PC-9 (cell line): ENCODE data around the gene HK2. TPM values are rescaled to one million over a fixed set of nuclear protein-coding genes. Genes with fewer than 3 reads are reported as not detected.

Experiments
- BruUV-seq: library from RNA; stranded (reverse); fragments of 400-500 nt; replicated peaks from 2 replicates; lab custom pipeline; 2021; lab: Mats Ljungman, UMichigan
- CTCF ChIA-PET: fragments of 300-600 bp; sonication (Branson Sonifier 250); formaldehyde crosslinking; loops from one replicate; lab custom pipeline; 2022; ENCODE audit warnings: antibody characterized with exemption; lab: Charles Lee
- POLR2A ChIA-PET: fragments of 300-600 bp; sonication (Branson Sonifier 250); formaldehyde crosslinking; loops from one replicate; lab custom pipeline; 2022; ENCODE audit warnings: antibody characterized with exemption; ENCODE audit not compliant: unreplicated experiment; lab: Charles Lee
- DNase-seq, 2 experiments: peaks; one replicate each; pipeline versions ENCODE4 v3.0.0 to v3.0.0-alpha.2; 2015 to 2022; ENCODE audit warnings: mixed read lengths in 1 of 2
- H2AFZ ChIP-seq: fragments of 200-600 bp; sonication (generic); 2 replicates; pipeline ENCODE4 v1.8.1; 2017; ENCODE audit warnings: antibody characterized with exemption
- H3F3A ChIP-seq: fragments of 200-600 bp; sonication (generic); 2 replicates; pipeline ENCODE4 v1.8.1; 2017; ENCODE audit warnings: antibody characterized with exemption, mild to moderate bottlenecking, low read depth; ENCODE audit not compliant: insufficient read depth
- H3K27ac ChIP-seq: fragments of 200-600 bp; sonication (generic); 2 replicates; pipeline ENCODE4 v1.6.1; 2016; ENCODE audit warnings: mixed run types
- H3K27me3 ChIP-seq: fragments of 200-600 bp; sonication (generic); 2 replicates; pipeline ENCODE4 v1.6.1; 2016; ENCODE audit warnings: low read depth, mixed run types; ENCODE audit not compliant: insufficient read depth
- H3K36me3 ChIP-seq: fragments of 200-600 bp; sonication (generic); 2 replicates; pipeline ENCODE4 v1.6.1; 2016; ENCODE audit warnings: low read depth, mixed run types
- H3K4me1 ChIP-seq: fragments of 200-600 bp; sonication (generic); replicated peaks from 2 replicates; pipeline ENCODE4 v1.6.1; 2016; ENCODE audit warnings: mixed run types; ENCODE audit not compliant: insufficient read depth
- H3K4me2 ChIP-seq: fragments of 200-600 bp; sonication (generic); 2 replicates; pipeline ENCODE4 v1.6.1; 2017; ENCODE audit warnings: mixed run types
- H3K4me3 ChIP-seq: fragments of 200-600 bp; sonication (generic); 2 replicates; pipeline ENCODE4 v1.6.1; 2016; ENCODE audit warnings: mixed run types
- H3K79me2 ChIP-seq: fragments of 200-600 bp; sonication (generic); 2 replicates; pipeline ENCODE4 v1.6.1; 2017; ENCODE audit warnings: low read depth, mixed run types
- H3K9me2 ChIP-seq: fragments of 200-600 bp; sonication (generic); 2 replicates; pipeline ENCODE4 v1.8.1; 2017; ENCODE audit warnings: mild to moderate bottlenecking; ENCODE audit not compliant: insufficient read depth
- H3K9me3 ChIP-seq: fragments of 200-600 bp; sonication (generic); 2 replicates; pipeline ENCODE4 v1.8.1; 2016; ENCODE audit warnings: low read depth; ENCODE audit not compliant: insufficient read depth
- H4K20me1 ChIP-seq: fragments of 200-600 bp; sonication (generic); 2 replicates; pipeline ENCODE4 v1.8.1; 2017; ENCODE audit not compliant: insufficient read depth
- CTCF ChIP-seq: fragments of 200-600 bp; sonication (generic); conservative IDR thresholded peaks from 2 replicates; pipeline ENCODE4 v1.6.1; 2017; ENCODE audit warnings: mixed run types, antibody characterized with exemption, mild to moderate bottlenecking, moderate library complexity
- EZH2 ChIP-seq: fragments of 200-600 bp; sonication (generic); IDR thresholded peaks from 2 replicates; pipeline ENCODE4 v1.8.0; 2017; ENCODE audit warnings: antibody characterized with exemption, low read depth
- intact Hi-C: fragments of 100-400 bp; cut with micrococcal nuclease; formaldehyde crosslinking; loops from one replicate; pipeline ENCODE4 v1.10.0; 2022; ENCODE audit not compliant: unreplicated experiment
- total RNA-seq: library from RNA; stranded (reverse); gene quantifications from 2 replicates; pipeline ENCODE4 v1.2.3, GENCODE V29; 2021

HK2 gene
- total RNA-seq, 1 experiment from 2014 or later, result 7.8 TPM

- CTCF ChIA-PET, result no interaction called here
- 0 out of 2 replicates have a peak overlapping the region, but pooled peaks have one; percentile 12 for H3K4me3 ChIP-seq
These were observed 9.5 kb downstream of the HK2 start for GRCh38 chr2:74843433-74843832.

GRCh38 chr2:74843899-74844298 lies 10.0 kb downstream of the HK2 start:
- Histone ChIP-seq H3K36me3 (no peaks in the 10 kb centered on the region), H3K27ac (peak overlapping the region; percentile 98), H3K4me3 (0 out of 2 replicates have a peak overlapping the region, but pooled peaks have one; percentile 12), H3K9me3 (no peaks in the 10 kb centered on the region), H3K4me2 (peak overlapping the region; percentile 81), H3K9me2 (no peaks in the 10 kb centered on the region), H3F3A (peaks cover 59% of the 10 kb centered on the region), H3K4me1 (peaks cover 79% of the 10 kb centered on the region), H4K20me1 (no peaks in the 10 kb centered on the region), H3K27me3 (no peaks in the 10 kb centered on the region), H3K79me2 (peaks cover 90% of the 10 kb centered on the region), H2AFZ (no peak overlapping the region)
- no peak for TF ChIP-seq EZH2
- DNase-seq, result peak in 1 of 2 experiments; percentile 78
- intact Hi-C loops, result loop anchor here (10.0 kb wide), 1 partner anchor 339 kb away; the partner anchor contains the start of gene PCGF1
- ChIA-PET POLR2A (no interaction called here), CTCF (no interaction called here)
- BruUV-seq, result no TSS peak

More at GRCh38 chr2:74843433-74843832, 9.5 kb downstream of the HK2 start:
- Histone ChIP-seq H4K20me1 (no peaks in the 10 kb centered on the region), H3K4me2 (peak overlapping the region; percentile 81), H3K4me1 (peaks cover 74% of the 10 kb centered on the region), H3K27ac (peak overlapping the region; percentile 98), H3K79me2 (peaks cover 90% of the 10 kb centered on the region), H3K9me2 (no peaks in the 10 kb centered on the region), H3K9me3 (no peaks in the 10 kb centered on the region), H3K36me3 (no peaks in the 10 kb centered on the region), H2AFZ (no peak overlapping the region), H3F3A (peaks cover 54% of the 10 kb centered on the region), H3K27me3 (no peaks in the 10 kb centered on the region)
- TF ChIP-seq EZH2, result no peak
- no peak for TF ChIP-seq CTCF
- intact Hi-C loops, result loop anchor here (10.0 kb wide), 1 partner anchor 339 kb away; the partner anchor contains the start of gene PCGF1
- peak in 1 of 2 experiments; percentile 82 for DNase-seq
- POLR2A ChIA-PET, result no interaction called here
- BruUV-seq, result no TSS peak

GRCh38 chr2:74844752-74845151 lies 10.8 kb downstream of the HK2 start:
- peak overlapping the region; percentile 81 for H3K4me2 ChIP-seq
- peak overlapping the region; percentile 37; the same call in 1 of the 2 replicates for H3K4me3 ChIP-seq
- H3K9me2 ChIP-seq, result no peaks in the 10 kb centered on the region
- no peaks in the 10 kb centered on the region for H3K9me3 ChIP-seq
- no TSS peak for BruUV-seq
- H3K27me3 ChIP-seq, result no peaks in the 10 kb centered on the region
- no peak for DNase-seq
- H4K20me1 ChIP-seq, result no peaks in the 10 kb centered on the region
- ChIA-PET POLR2A (interaction anchor here (0.9 kb wide), 1 partner anchor 9 kb away, joined by 3 read pairs; no protein-coding TSS in a partner anchor), CTCF (interaction anchor here (1.0 kb wide), 1 partner anchor 8 kb away, joined by 3 read pairs; no protein-coding TSS in a partner anchor)
- H3K79me2 ChIP-seq, result peaks cover 88% of the 10 kb centered on the region
- TF ChIP-seq EZH2 (no peak), CTCF (no peak)
- peaks cover 68% of the 10 kb centered on the region for H3F3A ChIP-seq
- H3K4me1 ChIP-seq, result peaks cover 88% of the 10 kb centered on the region
- H2AFZ ChIP-seq, result no peak overlapping the region
- intact Hi-C loops, result loop anchor here (1.0 to 10.0 kb wide), 3 partner anchors 8 to 340 kb away; partner anchors contain the start of gene PCGF1
- H3K27ac ChIP-seq, result peak overlapping the region; percentile 98
- H3K36me3 ChIP-seq, result no peaks in the 10 kb centered on the region
